HG03045 (cell line): ENCODE data around the gene SLC8A1.

Experiments
- ATAC-seq: cut with Tn5 transposase; IDR thresholded peaks from one replicate; pipeline ENCODE4 v1.9.1; 2021; ENCODE audit warnings: mild to moderate bottlenecking, moderate library complexity; ENCODE audit not compliant: unreplicated experiment

SLC8A1 gene

DNA sequence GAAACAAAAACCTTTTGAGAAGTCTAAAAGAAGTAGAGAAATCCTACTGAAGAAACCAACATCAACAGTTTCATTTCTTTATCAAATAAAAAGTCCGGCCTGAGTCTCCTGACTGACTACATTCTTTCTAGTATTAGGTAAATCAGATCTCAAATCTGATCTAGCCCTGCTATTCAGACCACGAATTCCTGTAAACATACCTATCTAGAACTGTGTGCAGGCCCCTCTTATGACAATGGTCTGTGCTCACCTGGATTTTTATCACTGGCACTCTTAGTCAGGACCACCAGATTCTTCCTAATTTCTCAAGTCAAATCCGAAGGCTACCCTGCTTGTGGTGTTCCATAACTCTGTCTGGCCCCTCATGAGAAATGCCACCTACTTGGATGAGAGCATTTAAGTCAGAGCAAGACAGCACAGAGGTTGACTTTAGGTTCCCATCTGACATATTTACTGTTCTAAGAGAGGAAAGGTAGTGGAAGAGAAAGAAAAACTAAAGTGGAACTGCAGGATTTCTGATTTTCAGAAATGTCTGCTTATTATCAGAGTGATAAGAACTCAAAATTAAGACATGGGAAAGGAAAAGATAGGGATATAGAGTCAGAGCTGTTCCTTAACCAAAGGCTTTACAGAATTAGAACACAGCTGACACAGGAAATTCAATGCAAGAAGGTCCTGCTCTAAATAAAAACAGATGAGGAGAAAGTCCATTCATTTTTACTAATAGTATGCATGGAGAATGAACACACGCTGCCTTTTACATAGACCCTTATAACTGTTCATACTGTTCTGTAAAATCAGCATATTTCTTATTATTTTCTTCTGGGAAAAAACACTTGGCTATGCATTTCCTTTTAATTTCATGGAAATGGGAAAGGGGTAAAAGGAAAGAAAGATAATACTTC is 56.5 kb downstream of the SLC8A1 start:
- no peak for ATAC-seq

DNA sequence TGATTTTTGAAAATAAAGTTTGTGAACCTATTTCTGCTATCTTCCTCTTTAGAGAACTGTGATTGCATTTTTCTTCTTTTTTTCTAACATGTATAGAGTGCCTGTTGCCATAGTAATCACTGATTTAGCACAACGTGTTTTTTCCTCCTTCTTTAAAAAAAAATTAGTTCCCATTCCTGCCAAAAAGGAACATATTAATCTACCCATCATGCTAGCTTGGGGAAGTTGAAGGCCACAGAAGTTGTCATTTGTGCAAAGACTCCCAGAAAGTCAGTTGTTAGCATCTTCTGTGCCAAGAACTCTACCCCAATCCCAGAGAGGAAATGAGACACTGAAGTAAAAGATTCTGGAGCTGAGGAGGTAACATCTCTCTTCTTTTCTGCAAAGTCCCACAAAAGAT is 57.3 kb downstream of the SLC8A1 start:
- no peak for ATAC-seq

DNA sequence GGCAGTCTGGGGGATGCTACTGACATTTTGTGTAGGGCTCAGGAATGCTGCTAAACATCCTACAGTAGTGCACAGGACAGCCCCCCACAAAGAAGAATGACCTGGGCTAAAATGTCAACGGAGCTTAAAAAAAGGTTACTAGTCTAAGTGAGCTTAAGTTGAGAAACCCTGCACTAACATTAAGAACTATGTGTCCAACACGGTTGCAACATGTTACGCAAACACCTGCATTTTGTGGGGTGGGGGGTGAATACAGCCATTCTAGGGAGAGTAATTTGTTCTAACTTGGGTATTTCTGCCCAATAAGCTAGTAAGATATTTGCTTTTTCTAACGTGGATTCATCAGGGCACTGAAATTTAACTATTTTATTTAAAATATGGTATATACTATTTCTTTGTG is 57.9 kb downstream of the SLC8A1 start:
- no peak for ATAC-seq

DNA sequence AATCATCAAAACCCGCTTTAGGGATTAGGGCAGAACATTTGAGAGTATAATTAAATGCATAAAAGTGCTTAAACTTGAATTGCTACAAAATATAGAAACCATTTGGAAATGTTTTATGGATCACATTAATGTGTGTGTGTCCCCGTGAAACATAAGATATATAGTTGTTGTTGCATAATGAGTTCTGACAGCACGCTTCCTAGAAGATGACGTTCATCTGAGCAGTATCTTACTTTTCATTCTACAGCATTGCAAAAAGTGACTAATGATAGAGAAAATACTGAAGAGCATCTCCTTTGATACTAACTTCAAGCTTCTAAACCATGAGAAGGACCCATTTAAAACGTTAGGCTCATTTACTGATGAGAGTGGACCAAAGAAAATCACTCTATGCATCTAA is 63.7 kb downstream of the SLC8A1 start:
- no peak for ATAC-seq

DNA sequence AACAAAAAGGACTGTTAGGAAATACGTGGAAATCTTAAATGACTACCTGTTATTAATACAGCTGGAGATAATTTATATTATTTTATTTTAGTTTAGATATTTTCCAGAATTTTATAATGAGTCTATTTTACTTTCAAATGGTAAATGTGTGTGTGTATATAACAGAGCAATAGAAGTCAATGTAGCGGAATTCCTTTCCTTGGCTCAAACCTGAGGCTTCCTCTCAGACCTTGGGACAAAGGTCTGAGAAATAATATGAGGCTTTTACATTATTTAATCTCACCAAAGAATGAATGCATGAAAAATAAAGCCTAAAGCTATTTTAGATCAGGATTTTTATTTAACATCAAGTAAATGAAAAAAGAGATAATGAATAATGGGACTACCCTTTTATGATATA is 65.7 kb downstream of the SLC8A1 start:
- ATAC-seq = no peak

DNA sequence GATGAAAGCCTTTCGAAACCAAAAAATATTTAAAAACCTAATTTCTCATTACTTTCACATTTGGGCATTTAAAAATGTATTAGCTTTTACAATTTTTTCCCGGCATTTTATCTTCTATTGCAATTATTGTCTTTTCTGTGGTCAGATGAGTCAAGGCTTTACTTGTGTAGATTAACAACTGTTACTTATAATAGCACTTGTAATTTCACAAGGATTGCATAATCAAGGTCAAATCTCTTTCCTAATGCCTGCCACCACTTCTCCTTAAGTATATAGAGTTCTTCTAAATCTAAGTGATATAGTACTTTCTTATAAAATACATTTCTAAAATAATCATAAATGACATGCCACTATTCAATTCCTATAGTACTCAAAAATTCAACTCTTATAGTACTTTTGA is 67.2 kb downstream of the SLC8A1 start:
- ATAC-seq = no peak

DNA sequence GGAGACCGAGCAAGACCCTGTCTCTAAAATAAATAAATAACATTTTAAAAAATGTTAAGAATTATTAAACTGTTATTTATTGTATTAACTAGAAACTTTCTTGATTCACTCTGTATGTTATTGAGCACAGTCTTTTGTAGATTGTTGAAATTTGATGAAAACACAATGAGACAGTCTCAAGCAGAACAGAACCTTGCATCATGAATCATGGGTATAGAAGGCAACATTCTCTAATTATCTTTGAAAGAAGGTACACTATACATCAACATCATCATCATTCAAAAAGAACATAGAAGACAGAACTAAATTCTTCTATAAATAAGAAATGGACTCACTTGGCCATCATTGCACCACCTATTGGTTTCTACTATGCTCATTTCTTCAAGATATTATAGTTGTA is 67.7 kb downstream of the SLC8A1 start:
- ATAC-seq = no peak

DNA sequence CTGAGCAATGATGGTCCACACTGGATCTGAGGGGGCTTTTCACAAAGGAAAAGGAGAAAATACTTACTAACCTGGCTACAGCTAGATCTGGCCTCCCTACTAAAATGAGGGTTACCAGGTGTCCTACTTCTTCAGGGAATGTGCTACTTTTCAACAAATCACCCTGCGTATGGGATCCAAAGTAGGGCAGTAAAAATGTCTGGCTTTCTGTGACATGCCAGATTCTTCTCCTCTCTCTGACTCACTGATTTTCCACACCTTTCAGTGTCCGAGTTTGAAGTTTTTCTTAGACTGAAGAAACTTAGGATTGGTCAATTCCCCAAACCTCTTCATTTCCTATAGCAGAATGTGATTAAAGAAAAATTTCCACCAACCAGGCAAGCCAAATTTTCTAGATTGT is 71.2 kb downstream of the SLC8A1 start:
- ATAC-seq = no peak

DNA sequence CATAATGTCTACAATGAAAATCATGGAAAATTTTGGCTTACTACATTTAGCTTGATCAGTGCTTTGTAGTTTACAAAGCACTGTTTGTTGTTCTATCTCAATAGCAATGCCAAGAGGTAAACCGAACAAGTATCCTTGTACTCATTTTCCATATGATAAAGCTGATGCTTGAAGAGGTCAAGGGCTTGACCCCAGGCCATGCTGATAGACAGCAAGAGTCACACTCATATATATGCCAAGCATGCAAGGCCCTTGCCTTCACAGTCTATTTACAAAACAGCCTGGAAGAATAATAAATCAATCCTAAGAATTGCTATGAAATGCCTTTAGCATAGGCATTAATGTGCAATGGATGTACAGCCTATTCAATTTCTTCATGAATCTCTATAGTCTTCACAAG is 71.8 kb downstream of the SLC8A1 start:
- no peak for ATAC-seq

DNA sequence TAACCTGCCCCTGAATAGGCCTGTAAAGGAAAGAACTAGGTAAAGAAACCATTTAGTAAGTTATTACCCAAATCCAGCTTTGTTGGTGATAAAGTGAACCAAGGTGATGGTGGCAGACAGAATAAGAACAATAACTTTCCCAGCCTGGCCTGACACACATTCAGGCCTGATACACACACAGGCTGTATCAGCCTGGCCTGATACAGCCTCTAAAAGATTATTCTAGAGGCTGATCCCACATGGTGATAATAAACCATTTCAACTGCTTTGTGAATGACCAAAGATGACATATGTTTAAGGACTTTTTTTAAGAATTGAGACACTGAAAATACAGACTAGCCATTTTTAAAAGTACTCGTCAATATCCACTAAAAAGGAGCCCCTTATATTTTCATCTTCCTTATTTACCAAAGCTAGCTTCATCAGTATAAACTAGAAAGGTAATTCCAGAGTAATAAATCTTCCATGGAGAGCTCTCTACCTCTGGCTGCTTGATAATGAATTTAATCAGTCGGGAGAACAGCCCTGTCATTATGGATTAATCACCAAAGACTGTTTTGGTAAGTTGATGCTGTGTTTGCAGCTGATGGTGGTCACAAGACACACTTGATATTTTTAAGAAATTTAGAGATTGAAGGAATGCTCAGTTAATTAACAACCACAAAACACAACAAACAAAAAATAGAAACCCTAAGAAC is 77.2 kb downstream of the SLC8A1 start:
- ATAC-seq = no peak

DNA sequence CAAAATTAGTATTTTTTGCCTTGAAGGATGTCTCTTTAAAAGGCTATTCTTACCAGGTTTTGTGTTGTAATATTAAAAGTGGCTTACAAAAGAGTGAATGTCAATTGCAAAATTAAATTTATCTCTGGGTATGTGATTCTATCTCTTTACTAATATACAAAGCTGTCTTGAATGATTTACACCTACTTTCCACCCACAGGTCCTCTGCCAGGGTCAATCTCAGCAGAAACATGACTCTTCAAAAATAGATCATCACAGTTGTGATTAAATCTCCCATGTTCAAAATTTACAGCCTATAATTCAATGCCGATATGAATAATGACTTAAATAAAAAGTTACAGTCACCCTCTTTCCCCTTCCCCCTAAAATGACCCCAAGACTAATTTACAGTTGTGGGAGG is 78.8 kb downstream of the SLC8A1 start:
- ATAC-seq = no peak

DNA sequence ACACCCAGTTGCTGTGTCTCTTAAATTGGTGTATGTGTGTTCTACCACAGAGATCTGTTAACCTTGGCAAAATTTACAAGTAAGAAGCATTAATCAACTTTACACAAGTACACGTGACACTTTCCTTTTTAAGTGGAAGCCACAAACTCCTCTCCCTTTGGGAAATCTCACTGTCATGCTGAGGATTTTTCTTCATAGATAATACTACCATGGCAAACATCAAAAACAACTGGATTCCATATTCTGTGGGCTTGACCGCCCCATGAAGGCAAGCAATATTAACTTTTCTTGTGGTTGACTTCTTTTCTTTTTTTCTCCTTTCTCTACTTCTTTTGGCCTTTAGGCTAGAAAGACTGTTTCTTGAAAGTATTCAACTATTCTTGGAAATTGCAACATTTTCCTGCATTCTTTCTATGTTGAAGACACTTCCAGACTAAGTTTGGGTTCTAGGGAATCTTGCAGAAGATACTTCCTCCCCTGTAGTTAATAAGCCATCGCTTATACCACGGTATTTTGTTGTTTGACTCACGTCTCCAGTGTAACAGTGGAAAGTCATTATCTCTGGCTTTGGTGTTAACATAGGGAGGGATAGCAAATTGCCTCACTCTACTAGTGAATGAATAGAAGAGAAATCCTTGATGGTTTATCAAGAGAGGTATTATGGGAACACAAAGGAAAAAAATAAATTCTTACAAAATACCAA is 79.5 kb downstream of the SLC8A1 start:
- no peak for ATAC-seq

DNA sequence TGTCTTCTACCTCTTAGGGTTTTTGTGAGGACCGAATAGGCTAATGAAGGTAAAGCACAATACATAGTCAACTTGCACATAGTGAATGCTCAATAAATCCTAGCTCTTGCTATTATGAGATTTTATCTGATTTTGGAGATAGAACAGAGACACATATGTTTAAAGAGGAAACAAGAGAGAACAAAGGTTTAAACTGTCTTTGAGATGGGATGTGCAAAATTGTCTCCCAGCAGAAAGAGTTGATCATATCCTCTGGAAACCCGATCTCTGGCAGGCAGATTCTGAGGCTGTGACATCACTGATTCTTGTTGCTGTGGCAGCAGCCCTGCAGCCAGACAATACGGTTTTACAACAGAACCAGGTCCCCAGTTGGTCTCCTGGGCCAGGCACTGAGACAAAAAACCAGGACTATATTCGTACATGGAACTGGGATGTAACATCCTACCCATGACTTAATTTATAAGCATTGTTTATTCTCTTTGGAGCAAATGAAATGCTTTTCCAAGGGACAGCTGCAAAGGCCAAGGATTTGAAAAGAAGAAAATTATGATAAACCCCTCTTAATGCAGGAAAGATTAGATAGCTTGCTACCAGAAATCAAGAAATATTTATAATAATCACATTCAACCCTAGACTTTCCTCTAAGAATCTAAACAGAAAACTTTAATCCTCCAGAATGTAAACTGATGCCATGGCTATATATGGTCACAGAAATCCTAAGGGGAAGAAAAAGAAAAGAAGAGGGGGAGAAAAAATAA is 80.2 kb downstream of the SLC8A1 start:
- no peak for ATAC-seq

DNA sequence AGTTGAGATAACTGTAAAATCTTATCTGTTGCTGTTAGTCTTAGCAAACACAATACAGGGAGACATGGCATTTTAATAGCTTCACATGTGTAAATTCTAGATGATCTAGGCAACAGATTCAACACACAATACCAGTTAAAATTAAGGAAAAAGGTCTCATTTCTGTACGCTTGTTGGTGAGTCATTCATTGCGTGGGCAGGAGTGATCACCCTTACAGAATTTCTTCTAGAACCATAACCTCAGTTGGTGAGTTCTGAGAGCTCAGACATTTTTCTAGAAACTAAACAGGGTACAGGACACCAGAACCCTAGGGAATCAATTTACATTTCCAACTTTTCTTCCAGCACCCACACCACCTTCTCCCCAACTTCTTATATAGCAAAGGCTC is 81.9 kb downstream of the SLC8A1 start:
- ATAC-seq = no peak

DNA sequence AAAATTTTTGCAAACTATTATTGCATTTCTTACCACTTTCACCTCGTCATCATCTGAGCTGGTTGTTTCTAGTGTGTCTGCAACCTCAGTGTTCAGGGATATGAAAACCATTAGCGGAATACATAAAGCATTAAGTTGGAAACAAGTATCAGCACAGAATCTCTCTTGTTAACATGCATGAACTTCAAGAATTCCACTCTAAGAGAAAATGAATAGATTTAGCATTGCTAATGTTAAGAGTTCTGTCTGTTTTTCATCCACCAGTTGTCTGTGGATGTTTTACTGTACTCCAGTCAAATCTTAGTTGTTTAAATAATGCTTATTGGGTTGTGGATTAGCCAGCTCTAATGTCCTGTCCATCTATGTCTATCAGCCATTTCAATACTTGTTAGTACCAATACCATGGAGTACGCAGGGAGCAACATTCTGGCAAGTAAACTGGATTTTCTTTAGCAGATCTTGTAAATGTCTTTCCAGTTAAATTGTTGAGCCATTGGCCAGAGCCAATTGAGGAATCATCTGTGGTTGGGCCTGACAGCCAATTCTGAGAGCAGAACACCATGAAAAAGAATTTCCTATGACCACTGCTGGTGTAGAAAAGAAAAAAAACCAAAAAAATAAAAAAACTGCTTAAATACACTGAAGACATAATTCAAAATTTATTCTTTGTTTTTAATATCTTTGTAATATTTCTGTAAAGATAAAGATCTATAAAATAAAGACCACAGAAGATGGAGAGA is 82.5 kb downstream of the SLC8A1 start:
- no peak for ATAC-seq

DNA sequence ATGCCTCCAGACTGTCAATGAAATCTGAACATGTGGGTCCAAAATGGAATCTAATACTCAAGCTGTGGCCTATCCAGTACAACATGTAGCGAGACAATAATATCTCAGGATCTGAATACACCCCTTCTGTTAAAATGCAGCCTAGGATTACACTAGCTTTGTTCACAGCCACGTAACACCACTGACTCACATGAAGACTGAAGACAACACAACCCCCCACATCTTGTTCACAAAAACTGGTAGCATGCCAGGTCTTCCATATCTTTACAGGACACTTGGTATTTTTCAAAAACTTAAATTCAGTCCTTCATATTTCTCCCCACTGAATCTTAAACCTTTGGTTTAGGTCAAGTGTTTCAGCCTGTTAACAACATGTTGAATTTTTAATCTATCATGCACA is 84.2 kb downstream of the SLC8A1 start:
- no peak for ATAC-seq

DNA sequence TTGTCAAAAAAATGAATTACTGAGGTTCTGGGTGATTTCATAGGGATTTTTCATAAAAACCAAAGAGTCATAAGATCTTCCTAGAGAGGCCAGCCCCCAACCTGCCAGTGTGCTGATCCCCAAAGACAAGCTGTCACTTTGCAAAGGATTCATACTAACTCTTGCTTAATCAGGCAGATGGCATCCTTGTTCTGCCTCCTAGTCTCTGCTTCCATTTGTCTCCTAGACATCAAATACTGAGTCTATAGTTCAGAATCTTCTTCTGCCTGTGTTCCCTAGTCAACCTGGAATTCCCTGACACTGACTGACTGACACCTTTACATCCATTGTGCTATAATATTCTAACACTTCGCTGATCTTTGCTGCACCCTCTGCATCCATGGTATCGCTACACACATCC is 84.9 kb downstream of the SLC8A1 start:
- ATAC-seq = no peak

DNA sequence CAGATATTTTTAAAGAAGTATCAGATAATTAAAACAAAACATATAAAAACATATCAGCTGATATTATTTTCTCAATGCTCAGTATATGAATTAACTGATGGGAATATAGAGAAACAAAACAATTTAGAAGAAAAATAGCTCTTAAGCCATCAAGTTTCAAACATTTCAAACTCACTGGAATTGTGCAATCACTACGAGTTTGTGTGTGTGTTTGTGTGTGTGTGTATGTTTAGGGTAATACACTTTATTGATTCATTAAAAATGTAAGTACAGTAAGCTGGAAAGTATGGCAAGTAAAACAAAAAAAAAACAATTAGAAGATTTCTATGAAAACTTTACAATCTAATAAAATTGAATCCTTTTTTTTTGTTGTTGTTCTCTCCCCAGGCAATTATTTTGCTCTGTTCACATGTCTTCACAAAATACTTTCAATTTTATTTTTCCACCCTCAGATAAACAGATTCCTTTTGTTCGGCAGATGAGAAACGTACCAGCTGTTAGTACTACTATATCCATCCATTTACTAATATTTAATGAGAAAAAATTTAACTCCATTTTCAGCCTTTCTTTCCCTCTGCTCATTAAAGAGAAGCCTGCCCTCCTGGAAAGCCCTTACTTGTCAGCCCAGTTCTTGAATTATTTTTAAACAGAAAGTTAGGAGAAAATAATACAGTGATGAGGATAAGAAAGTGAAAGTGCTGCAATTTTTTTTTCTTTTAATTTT is 87.6 kb downstream of the SLC8A1 start:
- ATAC-seq = no peak

DNA sequence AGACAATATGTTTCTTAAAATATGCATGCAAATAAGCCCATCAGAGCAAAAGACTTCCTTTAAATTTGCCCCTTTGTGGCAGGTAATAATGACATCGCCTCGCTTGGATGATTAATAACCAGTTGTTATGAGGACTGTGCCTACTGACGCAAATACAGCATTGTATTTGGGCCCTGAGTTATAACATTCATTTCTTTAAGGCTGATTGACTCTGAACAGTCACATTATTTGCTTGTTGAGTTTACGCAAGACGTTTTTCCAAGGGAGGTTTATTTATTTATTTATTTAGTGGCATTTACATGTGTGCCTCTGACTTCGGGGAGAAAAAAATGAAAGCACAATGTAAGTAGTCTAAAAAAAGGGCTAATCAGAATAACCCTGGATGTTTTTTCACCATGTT is 88.3 kb downstream of the SLC8A1 start:
- ATAC-seq = no peak

DNA sequence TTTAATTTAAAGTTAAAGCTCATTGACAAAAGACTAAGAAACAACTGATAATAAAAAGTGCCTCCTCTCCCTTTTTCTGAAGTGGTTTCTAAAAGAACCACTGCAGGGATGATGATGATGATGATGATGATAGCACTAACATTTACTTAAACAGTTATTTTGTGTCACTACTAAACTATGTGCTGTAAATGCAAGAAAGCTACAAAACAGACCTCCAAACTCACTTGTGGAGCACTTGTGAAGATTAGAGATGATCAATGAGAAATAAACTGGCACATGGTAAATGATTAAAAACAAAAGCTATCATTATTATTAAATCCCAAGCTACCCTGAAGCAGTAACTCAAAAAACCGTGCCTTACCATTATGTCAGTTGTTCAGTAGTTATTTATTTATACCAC is 88.7 kb downstream of the SLC8A1 start:
- ATAC-seq = no peak
